AML-193 (cell line): ENCODE data around the gene EPB41.
"Not testable (repeated sequence)": the region's sequence is repeated elsewhere in the genome, so short reads cannot be mapped to it uniquely, and the experiment has no call there.

Source experiments
- DNase-seq, 2 experiments: peaks; one replicate each; lab custom pipeline; 2025; lab: John Stamatoyannopoulos, UW

EPB41 gene

GRCh38 chr1:29133861-29134694, 219.7 kb downstream of the EPB41 start:
- DNase-seq: no peak

GRCh38 chr1:29134695-29135028, 220.3 kb downstream of the EPB41 start:
- no peak for DNase-seq

DNA sequence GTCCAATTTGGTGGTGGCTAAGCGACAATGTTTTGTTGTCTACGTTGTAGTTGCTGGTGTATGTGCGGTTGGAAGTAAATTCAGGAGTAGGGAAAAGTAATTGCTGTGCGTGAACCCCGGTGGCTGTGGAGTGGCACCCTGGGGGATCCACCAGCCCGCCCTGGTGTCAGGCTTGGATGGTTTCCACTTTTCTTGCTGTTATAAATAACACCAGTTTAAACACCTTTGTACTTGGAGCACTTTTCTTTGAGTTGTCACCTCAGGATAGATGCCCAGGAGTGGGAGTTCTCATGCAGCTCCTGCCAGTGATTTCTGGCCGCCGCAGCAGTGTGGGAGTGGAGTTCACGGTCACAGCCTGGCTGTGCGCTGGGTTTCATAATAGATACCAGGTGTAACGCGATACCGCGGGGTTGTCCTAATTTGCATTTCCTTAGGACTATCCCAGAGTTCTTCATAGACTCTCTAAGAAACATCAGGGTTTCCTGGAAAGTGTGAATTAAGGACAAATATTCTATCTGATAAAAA, 222.1 kb downstream of the EPB41 start:
- no peak for DNase-seq

GRCh38 chr1:29142714-29143113, 228.3 kb downstream of the EPB41 start:
- DNase-seq: no peak

GRCh38 chr1:29144178-29144577, 229.8 kb downstream of the EPB41 start:
- no peak for DNase-seq

DNA sequence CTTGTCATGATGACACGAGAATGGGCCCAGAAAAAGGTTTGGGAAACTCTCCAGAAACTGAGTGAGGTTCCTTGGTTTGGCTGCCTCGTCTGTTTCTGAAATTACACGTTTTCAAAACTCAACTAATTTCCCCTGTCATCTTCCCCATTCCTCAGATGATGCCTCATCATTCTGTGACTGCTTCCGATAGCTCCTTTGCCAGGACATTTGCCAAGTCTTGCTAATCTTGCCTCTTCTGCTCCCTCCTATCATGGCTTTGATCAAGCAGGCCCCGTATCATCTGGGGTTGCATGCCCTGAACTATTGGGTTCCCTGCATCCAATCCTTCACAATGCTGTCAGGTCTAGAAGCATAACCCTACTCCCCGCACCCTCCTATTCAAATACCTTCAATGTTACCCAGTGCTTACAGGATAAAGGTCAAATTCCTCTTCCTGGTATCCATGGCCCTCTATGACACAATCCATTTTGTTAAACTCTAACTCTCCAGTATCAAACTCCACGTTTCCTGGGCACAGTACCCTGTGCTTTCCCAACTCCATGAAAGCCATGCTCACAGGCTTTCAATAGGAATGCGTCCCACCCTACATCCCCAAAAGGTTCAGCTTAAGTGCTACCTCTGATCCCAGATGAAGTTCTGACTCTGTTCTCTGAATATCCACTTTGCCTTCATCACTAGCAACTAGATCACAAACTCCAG, 231.5 kb downstream of the EPB41 start:
- no peak for DNase-seq

GRCh38 chr1:29148656-29149491, 234.5 kb downstream of the EPB41 start:
- DNase-seq: no peak

- not testable (repeated sequence) for DNase-seq
Observed at GRCh38 chr1:29150346-29150745, 236.0 kb downstream of the EPB41 start.

GRCh38 chr1:29152046-29152805, 237.9 kb downstream of the EPB41 start:
- no peak for DNase-seq

GRCh38 chr1:29156543-29157268, 242.3 kb downstream of the EPB41 start:
- no peak for DNase-seq

DNA sequence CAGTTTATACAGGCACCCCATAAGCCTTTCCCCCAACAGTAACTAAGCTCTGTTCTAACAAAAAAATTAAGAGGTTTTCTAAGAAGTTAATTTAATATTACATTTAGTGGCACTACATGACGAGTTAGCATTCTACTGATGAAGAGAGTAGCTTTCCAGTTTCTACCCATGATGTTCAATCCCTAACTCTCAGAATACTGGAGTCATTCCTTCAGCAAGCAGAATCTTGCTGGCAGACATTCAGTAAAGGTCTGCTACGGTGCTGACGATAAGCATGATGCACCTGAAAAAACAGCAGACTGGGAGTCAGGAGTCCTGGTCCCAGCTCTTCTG, 242.9 kb downstream of the EPB41 start:
- DNase-seq: no peak

- no peak for DNase-seq
Observed at GRCh38 chr1:29159773-29160172, 245.4 kb downstream of the EPB41 start.

GRCh38 chr1:29162025-29162424, 247.7 kb downstream of the EPB41 start:
- DNase-seq: no peak

- DNase-seq: no peak
Observed at GRCh38 chr1:29162476-29163138, 248.2 kb downstream of the EPB41 start.

DNA sequence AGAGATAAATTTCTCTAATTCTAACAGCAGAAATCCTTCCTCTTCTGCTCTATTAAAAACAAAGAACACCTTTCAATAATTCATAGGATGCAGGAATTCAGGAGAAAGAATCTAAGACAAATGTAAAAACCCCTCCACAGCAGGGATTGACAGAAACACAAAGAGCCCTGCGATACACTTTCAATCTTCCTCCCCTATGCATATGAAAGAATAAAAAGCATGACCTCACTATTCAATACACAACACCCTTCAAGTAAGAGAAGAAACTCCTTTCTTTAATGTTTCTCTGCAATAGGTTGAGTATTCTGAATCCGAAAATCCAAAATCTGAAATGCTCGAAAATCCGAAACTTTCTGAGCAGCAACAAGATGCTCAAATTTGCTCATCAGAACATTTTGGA, 250.2 kb downstream of the EPB41 start:
- no peak for DNase-seq

DNA sequence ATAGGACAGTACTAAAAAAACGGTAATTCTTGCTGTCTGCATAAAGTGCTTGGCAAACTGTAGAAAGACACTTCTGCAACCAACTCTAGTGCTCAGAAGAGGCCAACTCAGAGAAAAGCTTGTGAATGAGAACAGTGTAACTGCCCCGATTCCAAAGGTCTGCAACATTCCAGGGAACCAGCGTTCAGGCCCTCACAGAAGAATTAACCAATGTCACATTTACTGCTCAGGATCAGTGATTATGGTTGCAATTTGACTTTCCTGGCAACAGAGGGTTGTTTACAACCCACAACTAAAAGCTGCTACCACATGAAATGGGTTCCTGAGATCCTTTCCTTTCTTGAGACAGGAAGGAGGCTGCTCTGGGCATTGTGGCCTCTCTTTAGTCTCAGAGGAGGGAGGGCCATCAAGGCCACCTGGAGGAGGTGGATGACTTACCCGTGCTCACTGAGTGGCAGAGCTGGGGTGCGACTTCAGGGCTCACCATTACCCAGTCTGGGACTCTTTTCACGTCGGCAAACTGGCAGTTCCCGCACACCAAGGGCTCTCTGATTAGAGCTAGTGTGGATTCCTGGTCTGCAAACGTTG, 252.0 kb downstream of the EPB41 start:
- DNase-seq: no peak

- DNase-seq: no peak
Observed at GRCh38 chr1:29167904-29168303, 253.5 kb downstream of the EPB41 start.
